Measurements from ENCODE around the gene DCBLD1.

The DCBLD1 gene

DNA sequence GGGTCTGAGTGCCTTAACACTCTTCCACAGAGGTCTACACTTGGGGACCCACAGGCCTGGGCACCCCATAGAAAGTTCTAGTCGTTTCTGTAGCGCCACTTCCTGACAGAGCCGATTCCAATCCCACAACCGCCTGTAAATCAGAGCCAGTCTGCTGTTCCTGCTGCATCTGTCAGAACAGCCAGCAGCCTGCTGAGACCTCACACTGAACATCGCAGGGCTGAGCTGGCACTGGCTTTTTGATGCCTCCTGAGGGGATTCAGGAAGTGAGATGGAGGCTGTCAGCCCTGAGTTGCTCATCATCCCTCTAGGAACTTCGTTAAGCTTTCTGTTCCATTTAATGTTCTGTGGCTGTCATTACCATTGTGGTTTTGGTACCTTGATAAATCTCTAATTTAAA is 48.9 kb downstream of the DCBLD1 start (continued):
- TF ChIP-seq, protein P1, sequence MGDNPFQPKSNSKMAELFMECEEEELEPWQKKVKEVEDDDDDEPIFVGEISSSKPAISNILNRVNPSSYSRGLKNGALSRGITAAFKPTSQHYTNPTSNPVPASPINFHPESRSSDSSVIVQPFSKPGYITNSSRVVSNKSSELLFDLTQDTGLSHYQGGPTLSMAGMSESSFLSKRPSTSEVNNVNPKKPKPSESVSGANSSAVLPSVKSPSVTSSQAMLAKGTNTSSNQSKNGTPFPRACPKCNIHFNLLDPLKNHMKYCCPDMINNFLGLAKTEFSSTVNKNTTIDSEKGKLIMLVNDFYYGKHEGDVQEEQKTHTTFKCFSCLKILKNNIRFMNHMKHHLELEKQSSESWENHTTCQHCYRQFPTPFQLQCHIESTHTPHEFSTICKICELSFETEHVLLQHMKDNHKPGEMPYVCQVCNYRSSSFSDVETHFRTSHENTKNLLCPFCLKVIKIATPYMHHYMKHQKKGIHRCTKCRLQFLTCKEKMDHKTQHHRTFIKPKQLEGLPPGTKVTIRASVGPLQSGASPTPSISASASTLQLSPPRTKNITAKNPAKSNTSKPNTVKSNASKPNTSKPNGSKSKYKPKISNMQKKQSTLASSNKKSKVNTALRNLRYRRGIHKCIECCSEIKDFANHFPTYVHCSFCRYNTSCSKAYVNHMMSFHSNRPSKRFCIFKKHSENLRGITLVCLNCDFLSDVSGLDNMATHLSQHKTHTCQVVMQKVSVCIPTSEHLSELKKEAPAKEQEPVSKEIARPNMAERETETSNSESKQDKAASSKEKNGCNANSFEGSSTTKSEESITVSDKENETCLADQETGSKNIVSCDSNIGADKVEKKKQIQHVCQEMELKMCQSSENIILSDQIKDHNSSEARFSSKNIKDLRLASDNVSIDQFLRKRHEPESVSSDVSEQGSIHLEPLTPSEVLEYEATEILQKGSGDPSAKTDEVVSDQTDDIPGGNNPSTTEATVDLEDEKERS (tag by site-specific recombination; IDR thresholded peaks at IDR 0.05): no peak
- TF ChIP-seq ZNF785 (tag by site-specific recombination; IDR thresholded peaks at IDR 0.05) (no peak), ZFP3 (tag by site-specific recombination; IDR thresholded peaks at IDR 0.05; ENCODE audit: low read depth) (no peak), BCL11A (tag by site-specific recombination; IDR thresholded peaks at IDR 0.05; ENCODE audit: low read depth) (no peak), ZNF791 (tag by site-specific recombination; IDR thresholded peaks at IDR 0.05) (no peak), ZNF473 (tag by site-specific recombination; IDR thresholded peaks at IDR 0.05) (no peak), ZNF654 (tag by site-specific recombination; IDR thresholded peaks at IDR 0.05; ENCODE audit: low read depth) (no peak)
- TF ChIP-seq, protein P2, sequence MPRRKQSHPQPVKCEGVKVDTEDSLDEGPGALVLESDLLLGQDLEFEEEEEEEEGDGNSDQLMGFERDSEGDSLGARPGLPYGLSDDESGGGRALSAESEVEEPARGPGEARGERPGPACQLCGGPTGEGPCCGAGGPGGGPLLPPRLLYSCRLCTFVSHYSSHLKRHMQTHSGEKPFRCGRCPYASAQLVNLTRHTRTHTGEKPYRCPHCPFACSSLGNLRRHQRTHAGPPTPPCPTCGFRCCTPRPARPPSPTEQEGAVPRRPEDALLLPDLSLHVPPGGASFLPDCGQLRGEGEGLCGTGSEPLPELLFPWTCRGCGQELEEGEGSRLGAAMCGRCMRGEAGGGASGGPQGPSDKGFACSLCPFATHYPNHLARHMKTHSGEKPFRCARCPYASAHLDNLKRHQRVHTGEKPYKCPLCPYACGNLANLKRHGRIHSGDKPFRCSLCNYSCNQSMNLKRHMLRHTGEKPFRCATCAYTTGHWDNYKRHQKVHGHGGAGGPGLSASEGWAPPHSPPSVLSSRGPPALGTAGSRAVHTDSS (tag by site-specific recombination; IDR thresholded peaks at IDR 0.05): no peak
- TF ChIP-seq, protein P3, sequence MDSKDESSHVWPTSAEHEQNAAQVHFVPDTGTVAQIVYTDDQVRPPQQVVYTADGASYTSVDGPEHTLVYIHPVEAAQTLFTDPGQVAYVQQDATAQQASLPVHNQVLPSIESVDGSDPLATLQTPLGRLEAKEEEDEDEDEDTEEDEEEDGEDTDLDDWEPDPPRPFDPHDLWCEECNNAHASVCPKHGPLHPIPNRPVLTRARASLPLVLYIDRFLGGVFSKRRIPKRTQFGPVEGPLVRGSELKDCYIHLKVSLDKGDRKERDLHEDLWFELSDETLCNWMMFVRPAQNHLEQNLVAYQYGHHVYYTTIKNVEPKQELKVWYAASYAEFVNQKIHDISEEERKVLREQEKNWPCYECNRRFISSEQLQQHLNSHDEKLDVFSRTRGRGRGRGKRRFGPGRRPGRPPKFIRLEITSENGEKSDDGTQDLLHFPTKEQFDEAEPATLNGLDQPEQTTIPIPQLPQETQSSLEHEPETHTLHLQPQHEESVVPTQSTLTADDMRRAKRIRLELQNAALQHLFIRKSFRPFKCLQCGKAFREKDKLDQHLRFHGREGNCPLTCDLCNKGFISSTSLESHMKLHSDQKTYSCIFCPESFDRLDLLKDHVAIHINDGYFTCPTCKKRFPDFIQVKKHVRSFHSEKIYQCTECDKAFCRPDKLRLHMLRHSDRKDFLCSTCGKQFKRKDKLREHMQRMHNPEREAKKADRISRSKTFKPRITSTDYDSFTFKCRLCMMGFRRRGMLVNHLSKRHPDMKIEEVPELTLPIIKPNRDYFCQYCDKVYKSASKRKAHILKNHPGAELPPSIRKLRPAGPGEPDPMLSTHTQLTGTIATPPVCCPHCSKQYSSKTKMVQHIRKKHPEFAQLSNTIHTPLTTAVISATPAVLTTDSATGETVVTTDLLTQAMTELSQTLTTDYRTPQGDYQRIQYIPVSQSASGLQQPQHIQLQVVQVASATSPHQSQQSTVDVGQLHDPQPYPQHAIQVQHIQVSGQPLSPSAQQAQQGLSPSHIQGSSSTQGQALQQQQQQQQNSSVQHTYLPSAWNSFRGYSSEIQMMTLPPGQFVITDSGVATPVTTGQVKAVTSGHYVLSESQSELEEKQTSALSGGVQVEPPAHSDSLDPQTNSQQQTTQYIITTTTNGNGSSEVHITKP (tag by site-specific recombination; IDR thresholded peaks at IDR 0.05): no peak

DNA sequence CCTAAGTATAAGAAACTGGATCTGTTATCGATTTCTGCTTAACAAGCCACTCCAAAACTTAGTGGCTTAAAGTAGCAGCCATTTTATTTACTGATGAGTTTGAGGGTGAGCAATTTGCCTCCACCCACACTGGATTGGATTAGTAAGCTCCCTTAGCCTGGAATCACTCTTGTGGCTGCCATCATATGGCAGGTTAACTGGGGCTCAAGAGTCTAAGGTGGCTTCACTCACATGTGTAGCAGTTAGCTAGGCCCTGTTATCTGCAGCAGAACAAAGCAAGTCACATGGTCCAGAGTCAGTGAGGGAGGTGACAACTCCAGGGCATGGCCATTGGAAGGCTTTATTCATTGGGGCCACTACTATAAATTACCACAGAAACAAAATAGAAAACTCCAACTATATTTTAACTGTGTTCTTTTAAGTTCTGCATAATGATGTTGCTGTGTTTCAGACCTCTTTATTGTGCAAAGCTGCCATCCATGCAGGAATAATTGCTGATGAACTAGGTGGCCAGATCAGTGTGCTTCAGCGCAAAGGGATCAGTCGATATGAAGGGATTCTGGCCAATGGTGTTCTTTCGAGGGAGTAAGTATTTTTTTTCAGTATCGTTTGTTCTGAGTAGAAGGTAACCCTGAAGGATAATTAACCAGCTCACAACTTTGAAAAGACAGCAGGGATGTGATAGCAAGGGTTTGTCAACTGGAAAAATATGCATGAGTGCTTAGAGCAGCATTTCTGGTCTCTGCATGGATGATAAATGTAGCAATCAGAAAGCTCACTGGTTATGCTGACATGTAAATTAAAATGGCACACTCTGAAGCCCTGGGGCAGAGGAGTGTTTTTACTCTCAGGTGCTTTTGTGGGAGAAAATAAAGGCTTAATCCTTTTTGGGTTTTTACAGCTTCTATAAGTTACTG is 49.6 kb downstream of the DCBLD1 start:
- Histone ChIP-seq H3K4me1 (ENCODE audit: control insufficient read depth, insufficient read depth, low read length) (no peaks in the 10 kb centered on the region; the same call in none of the 2 replicates), H3K27ac (ENCODE audit: extremely low read depth, low read depth, low read length) (no peak overlapping the region), H3K4me3 (ENCODE audit: low read depth, low read length) (no peak overlapping the region), H3K36me3 (ENCODE audit: control insufficient read depth in 2 of 2, insufficient read depth in 1 of 2, low read length in 2 of 2) (peaks cover 0 to 18% of the 10 kb centered on the region in 2 experiments; a peak in 1 of 3 replicates), H3K9me3 (ENCODE audit: control insufficient read depth, insufficient read depth, low read depth, low read length) (no peaks in the 10 kb centered on the region)
- TF ChIP-seq ZBTB1 (tag by site-specific recombination; IDR thresholded peaks at IDR 0.05) (no peak), YY2 (tag by site-specific recombination; IDR thresholded peaks at IDR 0.05) (0 out of 2 replicates have a peak, but pooled peaks have one; percentile 30), ZNF555 (tag by site-specific recombination; conservative IDR thresholded peaks at IDR 0.05) (no peak), ZNF175 (tag by site-specific recombination; IDR thresholded peaks at IDR 0.05) (no peak)
- CTCF ChIA-PET: interaction anchor here (0.7 to 1.2 kb wide), 3 partner anchors 9 to 82 kb away, joined by 3 to 7 read pairs (median 3); no protein-coding TSS in a partner anchor
- POLR2A ChIA-PET: no interaction called here

DNA sequence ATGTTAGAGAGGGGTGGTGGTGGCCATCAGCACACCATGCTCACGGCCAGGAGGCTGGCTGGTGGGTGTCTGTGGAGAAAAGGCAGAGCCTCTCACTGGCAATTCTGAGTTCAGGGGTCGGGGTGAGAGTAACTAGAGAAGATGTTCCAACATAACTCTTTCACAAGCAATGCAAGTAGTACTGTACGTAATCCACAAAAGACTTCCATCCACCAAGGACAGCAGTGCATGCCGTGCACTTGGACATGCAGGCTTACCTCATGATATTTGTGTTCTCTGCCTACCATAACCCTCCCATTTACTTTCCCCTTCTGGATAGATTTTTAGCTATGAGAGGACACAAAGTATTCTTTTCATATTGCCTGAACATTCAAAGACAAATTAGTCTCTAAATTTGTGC is 51.3 kb downstream of the DCBLD1 start:
- POLR2A ChIA-PET: no interaction called here
- no peak for TF ChIP-seq ZNF777 (tag by site-specific recombination; IDR thresholded peaks at IDR 0.05; ENCODE audit: borderline replicate concordance)
- TF ChIP-seq, protein P4, sequence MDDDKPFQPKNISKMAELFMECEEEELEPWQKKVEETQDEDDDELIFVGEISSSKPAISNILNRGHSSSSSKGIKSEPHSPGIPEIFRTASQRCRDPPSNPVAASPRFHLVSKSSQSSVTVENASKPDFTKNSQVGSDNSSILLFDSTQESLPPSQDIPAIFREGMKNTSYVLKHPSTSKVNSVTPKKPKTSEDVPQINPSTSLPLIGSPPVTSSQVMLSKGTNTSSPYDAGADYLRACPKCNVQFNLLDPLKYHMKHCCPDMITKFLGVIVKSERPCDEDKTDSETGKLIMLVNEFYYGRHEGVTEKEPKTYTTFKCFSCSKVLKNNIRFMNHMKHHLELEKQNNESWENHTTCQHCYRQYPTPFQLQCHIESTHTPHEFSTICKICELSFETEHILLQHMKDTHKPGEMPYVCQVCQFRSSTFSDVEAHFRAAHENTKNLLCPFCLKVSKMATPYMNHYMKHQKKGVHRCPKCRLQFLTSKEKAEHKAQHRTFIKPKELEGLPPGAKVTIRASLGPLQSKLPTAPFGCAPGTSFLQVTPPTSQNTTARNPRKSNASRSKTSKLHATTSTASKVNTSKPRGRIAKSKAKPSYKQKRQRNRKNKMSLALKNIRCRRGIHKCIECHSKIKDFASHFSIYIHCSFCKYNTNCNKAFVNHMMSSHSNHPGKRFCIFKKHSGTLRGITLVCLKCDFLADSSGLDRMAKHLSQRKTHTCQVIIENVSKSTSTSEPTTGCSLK (tag by site-specific recombination; IDR thresholded peaks at IDR 0.05): no peak
- TF ChIP-seq, protein P5, sequence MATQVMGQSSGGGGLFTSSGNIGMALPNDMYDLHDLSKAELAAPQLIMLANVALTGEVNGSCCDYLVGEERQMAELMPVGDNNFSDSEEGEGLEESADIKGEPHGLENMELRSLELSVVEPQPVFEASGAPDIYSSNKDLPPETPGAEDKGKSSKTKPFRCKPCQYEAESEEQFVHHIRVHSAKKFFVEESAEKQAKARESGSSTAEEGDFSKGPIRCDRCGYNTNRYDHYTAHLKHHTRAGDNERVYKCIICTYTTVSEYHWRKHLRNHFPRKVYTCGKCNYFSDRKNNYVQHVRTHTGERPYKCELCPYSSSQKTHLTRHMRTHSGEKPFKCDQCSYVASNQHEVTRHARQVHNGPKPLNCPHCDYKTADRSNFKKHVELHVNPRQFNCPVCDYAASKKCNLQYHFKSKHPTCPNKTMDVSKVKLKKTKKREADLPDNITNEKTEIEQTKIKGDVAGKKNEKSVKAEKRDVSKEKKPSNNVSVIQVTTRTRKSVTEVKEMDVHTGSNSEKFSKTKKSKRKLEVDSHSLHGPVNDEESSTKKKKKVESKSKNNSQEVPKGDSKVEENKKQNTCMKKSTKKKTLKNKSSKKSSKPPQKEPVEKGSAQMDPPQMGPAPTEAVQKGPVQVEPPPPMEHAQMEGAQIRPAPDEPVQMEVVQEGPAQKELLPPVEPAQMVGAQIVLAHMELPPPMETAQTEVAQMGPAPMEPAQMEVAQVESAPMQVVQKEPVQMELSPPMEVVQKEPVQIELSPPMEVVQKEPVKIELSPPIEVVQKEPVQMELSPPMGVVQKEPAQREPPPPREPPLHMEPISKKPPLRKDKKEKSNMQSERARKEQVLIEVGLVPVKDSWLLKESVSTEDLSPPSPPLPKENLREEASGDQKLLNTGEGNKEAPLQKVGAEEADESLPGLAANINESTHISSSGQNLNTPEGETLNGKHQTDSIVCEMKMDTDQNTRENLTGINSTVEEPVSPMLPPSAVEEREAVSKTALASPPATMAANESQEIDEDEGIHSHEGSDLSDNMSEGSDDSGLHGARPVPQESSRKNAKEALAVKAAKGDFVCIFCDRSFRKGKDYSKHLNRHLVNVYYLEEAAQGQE (tag by site-specific recombination; IDR thresholded peaks at IDR 0.05): peak; percentile 59
- no peak for TF ChIP-seq ZNF302 (tag by site-specific recombination; IDR thresholded peaks at IDR 0.05; ENCODE audit: low read depth)

More for the DNA sequence above, 51.3 kb downstream of the DCBLD1 start:
- CTCF ChIA-PET: no interaction called here
- no peaks in the 10 kb centered on the region for H3K9me3 ChIP-seq (ENCODE audit: control insufficient read depth, insufficient read depth, low read depth, low read length)
- no peak overlapping the region for H3K4me3 ChIP-seq (ENCODE audit: low read depth, low read length)
- H3K4me1 ChIP-seq (ENCODE audit: control insufficient read depth, insufficient read depth, low read length): no peaks in the 10 kb centered on the region
- H3K36me3 ChIP-seq (ENCODE audit: control insufficient read depth in 2 of 2, insufficient read depth in 1 of 2, low read length in 2 of 2): peaks cover 0 to 26% of the 10 kb centered on the region in 2 experiments; a peak in 1 of 3 replicates
- no peak overlapping the region for H3K27ac ChIP-seq (ENCODE audit: extremely low read depth, low read depth, low read length)
